Kasumi-1 (cell line): ENCODE results near the gene EVC.
"Not testable (repeated sequence)": the region's sequence is repeated elsewhere in the genome, so short reads cannot be mapped to it uniquely, and the experiment has no call there.

Experiments
- DNase-seq, 2 experiments: peaks; one replicate each; lab custom pipeline; 2025; lab: John Stamatoyannopoulos, UW

The EVC gene

DNA sequence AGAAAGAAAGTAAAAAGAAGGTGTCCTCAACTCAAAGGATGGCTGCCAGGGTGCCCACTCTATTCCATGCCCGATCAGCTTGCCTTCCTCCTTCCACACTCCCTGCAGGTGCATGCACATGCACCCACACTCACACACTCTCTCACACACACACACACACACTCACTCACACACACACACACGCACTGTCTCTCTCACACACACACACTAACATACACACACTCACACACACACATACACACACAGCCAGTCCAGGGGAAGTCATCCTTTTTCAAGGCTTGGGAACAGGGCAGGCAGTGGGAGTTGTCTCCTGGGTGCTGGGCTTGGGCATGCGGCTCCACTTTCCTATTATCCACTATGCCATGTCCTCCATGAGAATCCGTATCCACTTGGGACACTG lies 131.5 kb downstream of the EVC start:
- DNase-seq, result no peak

DNA sequence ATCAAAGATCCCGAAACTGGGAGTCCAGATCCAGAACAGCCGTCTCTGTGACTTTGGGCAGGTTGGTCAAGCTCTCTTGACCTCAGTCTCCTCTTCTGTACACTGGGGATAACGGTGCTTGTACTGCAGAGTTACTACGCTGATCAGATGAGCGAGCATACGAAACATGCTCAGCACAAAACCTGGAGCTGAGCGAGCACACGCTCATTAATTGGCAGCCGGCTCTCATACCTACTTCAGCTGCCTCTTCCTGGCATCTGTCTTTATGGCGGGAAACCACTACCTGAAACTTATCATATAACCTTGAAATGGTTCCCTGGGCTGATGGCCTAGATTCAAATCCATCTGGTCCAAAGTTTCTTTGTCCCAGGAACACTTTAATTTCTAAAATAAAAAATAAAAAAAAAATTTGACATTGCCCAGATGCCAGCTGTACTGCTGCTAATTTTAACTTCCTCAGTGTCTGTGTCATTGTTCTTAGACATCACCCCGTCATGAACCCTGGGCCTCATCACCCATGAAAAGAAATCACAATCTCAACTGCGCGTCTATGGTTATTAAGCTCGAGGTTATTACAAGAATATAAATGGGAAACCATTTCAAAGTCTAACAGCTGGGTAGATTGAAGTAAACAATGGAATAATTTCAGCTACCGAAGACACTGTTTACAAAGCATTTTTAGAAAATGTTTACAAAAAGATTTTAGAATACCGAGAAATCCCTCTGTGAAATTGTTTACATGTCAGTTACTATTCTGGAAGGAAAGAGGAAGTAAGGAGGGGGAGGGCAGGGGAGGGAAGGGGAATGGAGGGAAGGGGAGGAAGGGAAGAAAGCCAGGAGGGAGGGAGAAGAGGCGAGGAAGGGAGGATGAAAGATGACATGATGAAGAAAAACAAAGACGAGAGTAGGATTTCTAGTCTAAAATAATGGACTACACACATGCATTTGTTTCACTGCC lies 132.9 kb downstream of the EVC start:
- peak in 1 of 2 experiments; percentile 15 for DNase-seq

DNA sequence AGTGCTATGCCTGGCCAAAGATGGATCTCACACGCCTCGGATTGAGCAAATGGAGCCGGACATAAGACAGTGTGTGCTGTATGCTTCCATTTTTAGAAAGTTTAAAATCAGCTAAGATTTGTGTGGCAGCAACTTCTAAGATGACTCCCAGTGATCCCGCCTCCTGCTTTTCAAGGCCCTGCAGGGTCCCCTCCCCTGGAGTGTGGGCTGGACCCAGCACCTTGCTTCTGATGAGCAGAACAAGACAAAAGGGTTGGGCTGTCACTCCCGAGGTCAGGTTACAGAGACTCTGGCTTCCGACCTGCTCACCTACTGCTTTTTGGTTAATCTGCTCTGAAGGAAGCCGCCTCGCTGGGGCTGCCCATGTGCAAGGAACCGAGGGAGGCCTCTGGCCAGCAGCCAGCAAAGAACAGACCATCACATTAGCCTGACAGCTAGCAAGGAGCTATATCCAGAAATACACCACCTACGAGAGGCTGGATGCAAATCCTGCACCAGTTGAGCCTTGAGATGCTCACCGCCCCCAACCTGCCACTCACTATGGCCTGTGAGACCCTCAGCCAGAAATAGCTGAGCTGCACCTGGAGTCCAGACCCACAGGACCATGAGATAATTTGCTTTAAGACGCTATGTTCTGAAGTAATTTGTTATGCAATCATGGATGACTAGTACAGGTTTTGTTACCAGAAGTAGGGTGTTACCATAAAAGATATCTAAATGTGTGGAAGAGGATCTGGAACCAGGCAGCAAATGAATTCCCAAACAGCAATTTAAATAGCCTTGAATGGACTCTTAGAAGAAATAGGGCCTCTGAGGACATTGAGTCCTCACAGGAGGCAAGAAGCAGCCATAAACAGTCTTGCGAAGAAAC lies 134.3 kb downstream of the EVC start:
- DNase-seq, result no peak

DNA sequence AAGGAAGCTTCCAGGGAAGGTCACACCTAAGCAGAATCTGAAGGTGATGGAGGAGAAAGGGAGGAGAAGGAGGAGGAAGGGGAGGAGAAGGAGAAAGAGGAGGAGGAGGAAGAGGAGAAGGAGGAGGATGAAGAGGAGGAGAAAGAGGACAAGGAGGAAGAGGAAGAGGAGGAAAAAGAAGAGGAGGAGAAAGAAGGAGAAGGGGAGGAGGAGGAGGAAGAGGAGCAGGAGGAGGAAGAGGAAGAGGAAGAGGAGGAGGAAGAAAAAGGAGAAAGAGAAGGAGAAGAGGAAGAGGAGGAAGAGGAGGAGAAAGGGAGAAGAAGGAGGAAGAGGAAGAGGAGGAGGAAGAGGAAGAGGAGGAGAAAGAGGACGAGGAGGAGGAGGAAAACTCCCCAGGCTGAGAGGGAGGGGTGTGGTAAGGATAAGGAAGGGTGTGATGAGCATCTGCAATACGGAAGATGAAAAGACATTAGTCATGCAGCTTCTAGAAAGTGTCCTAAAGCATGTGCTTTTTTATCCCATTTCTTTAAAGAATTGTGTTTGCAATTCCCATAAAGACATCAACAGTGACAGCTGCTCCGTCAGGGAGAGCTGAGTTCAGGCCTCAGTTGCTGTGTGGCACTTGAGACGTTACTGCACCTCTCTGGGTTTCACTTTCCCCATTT lies 140.8 kb downstream of the EVC start:
- DNase-seq, result no peak

DNA sequence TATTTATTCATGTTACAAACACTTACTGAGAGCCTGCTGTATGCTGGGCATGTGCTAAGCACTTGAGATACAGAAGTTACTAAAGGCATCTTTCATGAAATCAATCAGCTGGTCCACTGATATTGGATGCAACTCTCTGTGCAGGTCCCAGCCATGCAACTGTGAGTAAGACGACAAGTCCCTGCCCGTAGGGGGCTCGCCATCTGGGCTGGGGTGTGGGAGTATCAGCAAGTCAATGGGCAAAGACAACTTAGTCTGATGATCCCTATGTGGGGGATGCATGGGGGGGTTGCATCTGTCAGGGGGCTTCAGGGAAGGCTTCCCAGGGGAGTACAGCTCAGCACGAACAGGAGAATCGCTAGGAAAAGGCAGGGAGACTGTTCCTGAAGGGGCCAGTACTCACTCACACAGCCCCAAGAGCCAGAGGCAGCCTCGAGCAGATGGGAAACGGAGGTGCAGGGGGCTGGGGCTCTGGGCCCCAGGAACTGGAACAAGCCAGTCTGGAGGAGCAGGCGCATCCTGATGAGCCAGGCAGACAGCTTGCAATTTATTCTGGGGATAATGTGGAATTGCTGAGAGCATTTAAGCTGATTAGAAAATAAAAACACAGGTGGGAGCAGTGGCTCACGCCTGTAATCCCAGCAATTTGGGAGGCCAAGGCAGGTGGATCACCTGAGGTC lies 141.7 kb downstream of the EVC start:
- no peak for DNase-seq

DNA sequence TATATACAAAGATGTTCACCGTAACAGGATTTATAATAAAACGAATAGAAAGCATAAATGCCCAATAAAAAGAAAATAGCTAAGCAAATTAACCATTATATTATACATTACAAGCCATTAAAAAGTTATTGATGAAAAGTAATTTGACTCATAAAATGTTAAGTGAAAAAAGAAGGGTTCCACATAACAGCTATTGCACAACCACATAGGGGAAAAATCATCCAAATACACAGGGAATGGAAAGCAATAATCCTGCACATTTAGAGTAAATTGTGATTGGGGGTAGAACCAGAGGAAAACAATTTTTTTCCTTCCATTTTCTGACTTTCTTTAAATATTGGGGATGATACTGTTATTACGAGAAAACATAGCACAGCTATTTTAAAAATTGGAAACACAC lies 143.9 kb downstream of the EVC start:
- DNase-seq, result no peak

DNA sequence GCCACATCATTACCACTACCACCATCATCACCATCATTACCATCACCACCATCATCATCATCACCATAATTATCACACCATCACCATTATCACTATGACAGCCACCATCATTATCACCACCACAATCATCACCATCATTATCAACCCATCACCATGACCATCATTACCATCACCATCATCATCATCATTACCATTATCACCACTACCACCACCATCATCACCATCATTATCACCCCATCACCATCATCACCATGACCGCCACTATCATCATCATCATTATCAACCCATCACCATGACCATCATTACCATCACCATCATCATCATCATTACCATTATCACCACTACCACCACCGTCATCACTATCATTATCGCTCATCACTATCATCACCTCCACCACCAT lies 145.4 kb downstream of the EVC start:
- not testable (repeated sequence) for DNase-seq

DNA sequence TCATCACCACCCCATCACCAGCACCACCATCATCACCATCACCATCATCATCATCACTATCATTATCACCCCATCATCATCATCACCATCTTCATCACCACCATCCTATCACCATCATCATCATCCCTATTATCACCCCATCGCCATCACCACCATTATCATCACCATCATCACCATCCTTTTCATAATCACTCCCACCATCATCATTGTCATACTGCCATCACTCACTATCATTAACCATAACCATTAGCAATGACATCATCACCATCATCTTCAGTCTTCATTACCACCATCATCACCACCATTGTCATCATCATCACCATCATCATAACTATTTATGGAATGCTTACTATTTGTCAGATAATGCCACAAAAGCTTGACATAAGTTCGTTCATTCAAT lies 146.2 kb downstream of the EVC start:
- no peak for DNase-seq

DNA sequence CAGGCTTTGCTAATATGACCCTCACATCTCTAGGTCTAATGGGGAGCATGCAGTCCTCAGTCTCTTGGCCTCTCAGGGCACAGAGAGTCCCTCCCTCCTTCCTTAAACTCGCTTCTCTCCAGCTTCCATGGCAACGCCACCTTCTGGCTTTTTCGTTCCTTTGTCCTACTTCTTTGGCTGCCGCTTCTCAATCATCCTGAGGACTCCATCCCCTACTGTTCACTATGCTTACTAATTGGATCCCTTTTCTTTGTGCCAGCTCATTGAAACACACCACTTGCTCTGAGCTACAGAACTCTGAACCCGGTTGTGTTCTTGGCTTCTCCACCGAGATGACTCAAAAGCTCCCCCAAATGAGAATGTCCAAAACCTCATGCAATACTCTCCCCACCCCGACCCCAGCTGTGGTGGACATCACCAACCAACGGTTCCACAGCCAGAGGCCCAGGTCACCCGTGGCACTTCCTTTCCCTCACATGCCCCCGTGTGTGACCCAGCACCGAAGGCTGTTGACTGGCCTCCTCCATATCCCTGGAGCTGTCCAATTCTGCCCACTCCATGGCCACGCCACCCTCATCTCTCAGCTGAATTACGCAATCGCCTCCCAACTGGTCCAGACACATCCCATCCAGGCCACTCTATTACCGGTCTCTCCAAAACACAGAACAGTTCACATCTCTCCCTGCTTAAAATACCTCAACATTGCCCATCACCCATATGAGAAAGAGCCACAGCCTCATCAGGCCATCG lies 147.2 kb downstream of the EVC start:
- DNase-seq, result no peak

DNA sequence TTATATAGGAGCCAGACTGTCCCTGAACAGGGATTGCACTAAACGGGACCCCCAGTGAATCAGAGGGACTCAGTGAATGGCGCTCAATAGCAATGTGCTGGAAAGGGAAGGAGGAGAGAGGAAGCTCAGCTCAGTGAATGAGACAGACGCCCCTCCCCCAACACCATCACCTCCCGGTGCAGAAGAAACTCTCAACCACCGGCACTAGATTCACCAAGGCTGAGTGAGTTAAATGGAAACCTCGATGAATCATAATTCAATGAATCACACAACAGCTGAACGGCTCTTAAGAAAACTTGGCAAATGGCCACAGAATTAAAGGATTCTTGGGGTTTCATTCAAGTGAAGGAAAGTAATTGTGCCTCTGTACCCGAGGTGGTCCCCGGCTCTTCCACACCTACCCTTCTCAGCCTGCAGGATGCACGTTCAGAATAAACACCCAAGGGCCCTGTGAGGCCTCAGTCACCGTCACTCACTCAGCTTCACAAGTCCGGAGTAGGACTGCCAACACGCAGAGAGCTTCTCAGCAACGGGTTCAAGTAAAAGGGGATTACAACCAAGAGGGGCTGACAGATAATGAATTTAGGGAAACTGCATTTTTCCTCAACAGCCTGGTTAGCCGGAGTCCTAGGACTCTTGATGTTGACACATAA lies 152.6 kb downstream of the EVC start:
- peak; percentile 79 to 81 for DNase-seq
